Breast epithelium (tissue), 3 donors: Measurements from ENCODE around the gene ADIPOR2.

Source experiments
- POLR2A ChIP-seq: fragments of 450-650 bp; IDR thresholded peaks from one replicate; pipeline ENCODE4 v1.6.1; 2016; ENCODE audit warnings: antibody characterized with exemption, mild to moderate bottlenecking, moderate library complexity
- TF ChIP-seq, protein P1 (sequence below), 3 donors: fragments of 450-650 bp; IDR thresholded peaks; one replicate each; pipeline ENCODE4 v1.5.1; 2016 to 2017; ENCODE audit warnings: antibody characterized with exemption in 3 of 3, mild to moderate bottlenecking in 3 of 3, moderate library complexity in 3 of 3

DNA sequence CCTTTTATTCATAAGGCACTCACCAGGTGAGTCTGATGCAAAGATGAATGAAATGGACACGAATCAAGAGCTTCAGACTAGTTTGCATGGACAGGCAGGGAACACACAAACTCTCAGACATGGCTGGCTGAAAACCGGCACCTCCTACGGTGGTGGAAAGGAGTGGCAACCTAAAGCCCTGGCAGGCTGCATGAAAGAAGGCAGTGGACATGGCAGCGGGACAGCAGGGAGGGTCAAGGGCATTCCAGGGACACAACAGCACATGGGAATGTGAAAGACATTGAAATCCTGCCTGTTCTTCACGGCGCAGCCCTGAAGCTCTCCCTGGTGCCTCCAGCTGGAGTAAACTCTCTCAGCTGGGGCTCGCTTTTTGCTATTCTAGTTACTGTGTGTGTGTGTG lies 112.9 kb downstream of the ADIPOR2 start:
- TF ChIP-seq POLR2A, result no peak
- TF ChIP-seq, protein P1, sequence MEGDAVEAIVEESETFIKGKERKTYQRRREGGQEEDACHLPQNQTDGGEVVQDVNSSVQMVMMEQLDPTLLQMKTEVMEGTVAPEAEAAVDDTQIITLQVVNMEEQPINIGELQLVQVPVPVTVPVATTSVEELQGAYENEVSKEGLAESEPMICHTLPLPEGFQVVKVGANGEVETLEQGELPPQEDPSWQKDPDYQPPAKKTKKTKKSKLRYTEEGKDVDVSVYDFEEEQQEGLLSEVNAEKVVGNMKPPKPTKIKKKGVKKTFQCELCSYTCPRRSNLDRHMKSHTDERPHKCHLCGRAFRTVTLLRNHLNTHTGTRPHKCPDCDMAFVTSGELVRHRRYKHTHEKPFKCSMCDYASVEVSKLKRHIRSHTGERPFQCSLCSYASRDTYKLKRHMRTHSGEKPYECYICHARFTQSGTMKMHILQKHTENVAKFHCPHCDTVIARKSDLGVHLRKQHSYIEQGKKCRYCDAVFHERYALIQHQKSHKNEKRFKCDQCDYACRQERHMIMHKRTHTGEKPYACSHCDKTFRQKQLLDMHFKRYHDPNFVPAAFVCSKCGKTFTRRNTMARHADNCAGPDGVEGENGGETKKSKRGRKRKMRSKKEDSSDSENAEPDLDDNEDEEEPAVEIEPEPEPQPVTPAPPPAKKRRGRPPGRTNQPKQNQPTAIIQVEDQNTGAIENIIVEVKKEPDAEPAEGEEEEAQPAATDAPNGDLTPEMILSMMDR (IDR thresholded peaks at IDR 0.05), result no peak
